GM21360 (cell line): ENCODE data around the gene TMTC4.
"Not testable (repeated sequence)": the region's sequence is repeated elsewhere in the genome, so short reads cannot be mapped to it uniquely, and the experiment has no call there.

ENCODE experiments used
- ATAC-seq: cut with Tn5 transposase; IDR thresholded peaks from one replicate; pipeline ENCODE4 v1.9.1; 2021; ENCODE audit warnings: mild to moderate bottlenecking, moderate library complexity; ENCODE audit not compliant: unreplicated experiment

Gene TMTC4

GRCh38 chr13:100589178-100589725 lies 85.3 kb downstream of the TMTC4 start:
- ATAC-seq = no peak

- ATAC-seq = peak; percentile 98
Measured at GRCh38 chr13:100588331-100589177, 86.0 kb downstream of the TMTC4 start, which contains the start of gene GGACT. GGACT (minus strand) TSS chr13:100588789; CDS start chr13:100532591, 56,198 bp downstream.

GRCh38 chr13:100584896-100585295 lies 89.7 kb downstream of the TMTC4 start:
- ATAC-seq = no peak

GRCh38 chr13:100581504-100581903 lies 93.1 kb downstream of the TMTC4 start:
- ATAC-seq = no peak

- ATAC-seq = no peak
Measured at GRCh38 chr13:100581030-100581429, 93.6 kb downstream of the TMTC4 start.

GRCh38 chr13:100580045-100580444 lies 94.5 kb downstream of the TMTC4 start:
- no peak for ATAC-seq

- not testable (repeated sequence) for ATAC-seq
Measured at GRCh38 chr13:100577239-100577638, 97.4 kb downstream of the TMTC4 start.

GRCh38 chr13:100573121-100573520 lies 101.5 kb downstream of the TMTC4 start:
- ATAC-seq = peak; percentile 93

- no peak for ATAC-seq
Measured at GRCh38 chr13:100566543-100566942, 108.1 kb downstream of the TMTC4 start.

GRCh38 chr13:100565286-100565685 lies 109.3 kb downstream of the TMTC4 start:
- no peak for ATAC-seq

GRCh38 chr13:100564444-100565223 lies 110.0 kb downstream of the TMTC4 start:
- no peak for ATAC-seq

- ATAC-seq = no peak
Measured at GRCh38 chr13:100563779-100564178, 110.8 kb downstream of the TMTC4 start.

GRCh38 chr13:100561599-100562204 lies 112.9 kb downstream of the TMTC4 start:
- no peak for ATAC-seq

- no peak for ATAC-seq
Measured at GRCh38 chr13:100561158-100561499, 113.5 kb downstream of the TMTC4 start.

- ATAC-seq = no peak
Measured at GRCh38 chr13:100560498-100561157, 114.0 kb downstream of the TMTC4 start.

- ATAC-seq = no peak
Measured at GRCh38 chr13:100559886-100560285, 114.7 kb downstream of the TMTC4 start.
